Parathyroid adenoma (tissue), 2 donors: ENCODE data around the gene GSC2.

ENCODE experiments used
- H2AFZ ChIP-seq: fragments of 300-600 bp; sonication (generic); one replicate; pipeline ENCODE4 v1.7.0; 2017; ENCODE audit warnings: antibody characterized with exemption, mild to moderate bottlenecking
- H3K27ac ChIP-seq: fragments of 300-600 bp; sonication (generic); one replicate; pipeline ENCODE4 v1.7.0; 2017
- H3K27me3 ChIP-seq: fragments of 300-600 bp; sonication (generic); one replicate; pipeline ENCODE4 v1.7.0; 2017; ENCODE audit warnings: low read length; ENCODE audit not compliant: control insufficient read depth, insufficient read depth
- H3K36me3 ChIP-seq: fragments of 300-600 bp; sonication (generic); one replicate; pipeline ENCODE4 v1.7.0; 2017; ENCODE audit warnings: low read length; ENCODE audit not compliant: control insufficient read depth, insufficient read depth
- H3K4me1 ChIP-seq: fragments of 300-600 bp; sonication (generic); one replicate; pipeline ENCODE4 v1.7.0; 2017; ENCODE audit warnings: control low read depth
- H3K4me2 ChIP-seq: fragments of 300-600 bp; sonication (generic); one replicate; pipeline ENCODE4 v1.7.0; 2017; ENCODE audit warnings: low read length
- H3K4me3 ChIP-seq: fragments of 300-600 bp; sonication (generic); one replicate; pipeline ENCODE4 v1.7.0; 2017; ENCODE audit warnings: low read depth, low read length
- H3K79me2 ChIP-seq: fragments of 300-600 bp; sonication (generic); one replicate; pipeline ENCODE4 v1.7.0; 2017; ENCODE audit warnings: control low read depth
- H3K9ac ChIP-seq: fragments of 300-600 bp; sonication (generic); one replicate; pipeline ENCODE4 v1.7.0; 2017; ENCODE audit warnings: mild to moderate bottlenecking
- H3K9me3 ChIP-seq: fragments of 300-600 bp; sonication (generic); one replicate; pipeline ENCODE4 v1.7.0; 2017; ENCODE audit warnings: low read length; ENCODE audit not compliant: control insufficient read depth
- TF ChIP-seq, protein P1 (sequence below): fragments of 300-600 bp; sonication (generic); IDR thresholded peaks from one replicate; pipeline ENCODE4 v1.7.0; 2017; ENCODE audit warnings: antibody characterized with exemption, mild to moderate bottlenecking
- donor health status: primary hyperparathyroidism.

GSC2 gene

DNA sequence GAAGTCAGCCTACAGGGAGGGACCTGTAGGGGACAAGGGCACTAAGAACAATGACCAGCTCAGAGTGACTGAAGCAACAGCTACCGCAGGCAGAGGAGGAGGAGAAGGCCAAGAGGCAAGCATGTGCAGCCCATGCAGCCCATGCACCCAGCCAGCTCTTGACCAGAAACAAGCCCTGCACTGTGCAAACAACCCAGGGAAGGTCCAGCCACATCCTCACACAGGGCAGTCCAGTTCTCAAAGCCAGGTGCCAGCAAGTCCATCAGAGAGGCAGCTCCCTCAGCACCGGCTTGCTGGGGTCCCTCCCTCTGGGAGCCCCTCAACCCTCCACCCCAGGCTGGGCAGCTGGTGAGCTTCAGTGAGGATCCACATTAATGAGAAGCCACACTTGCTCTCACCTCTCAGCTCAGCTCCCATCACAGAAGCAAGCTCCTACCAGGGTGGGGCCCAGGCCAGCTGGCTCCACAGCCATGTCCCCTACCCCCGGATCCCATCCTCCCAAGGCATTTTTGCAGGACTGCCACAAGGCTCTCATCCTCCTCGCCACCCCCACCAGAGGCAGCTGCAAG is 35.0 kb downstream of the GSC2 start:
- Histone ChIP-seq H2AFZ (no peak overlapping the region), H3K27me3 (no peaks in the 10 kb centered on the region), H3K9ac (no peak overlapping the region), H3K36me3 (no peaks in the 10 kb centered on the region), H3K9me3 (no peaks in the 10 kb centered on the region), H3K27ac (no peak overlapping the region), H3K4me1 (peaks cover 3% of the 10 kb centered on the region), H3K4me2 (no peak overlapping the region), H3K79me2 (peaks cover 58% of the 10 kb centered on the region), H3K4me3 (no peak overlapping the region)
- TF ChIP-seq, protein P1, sequence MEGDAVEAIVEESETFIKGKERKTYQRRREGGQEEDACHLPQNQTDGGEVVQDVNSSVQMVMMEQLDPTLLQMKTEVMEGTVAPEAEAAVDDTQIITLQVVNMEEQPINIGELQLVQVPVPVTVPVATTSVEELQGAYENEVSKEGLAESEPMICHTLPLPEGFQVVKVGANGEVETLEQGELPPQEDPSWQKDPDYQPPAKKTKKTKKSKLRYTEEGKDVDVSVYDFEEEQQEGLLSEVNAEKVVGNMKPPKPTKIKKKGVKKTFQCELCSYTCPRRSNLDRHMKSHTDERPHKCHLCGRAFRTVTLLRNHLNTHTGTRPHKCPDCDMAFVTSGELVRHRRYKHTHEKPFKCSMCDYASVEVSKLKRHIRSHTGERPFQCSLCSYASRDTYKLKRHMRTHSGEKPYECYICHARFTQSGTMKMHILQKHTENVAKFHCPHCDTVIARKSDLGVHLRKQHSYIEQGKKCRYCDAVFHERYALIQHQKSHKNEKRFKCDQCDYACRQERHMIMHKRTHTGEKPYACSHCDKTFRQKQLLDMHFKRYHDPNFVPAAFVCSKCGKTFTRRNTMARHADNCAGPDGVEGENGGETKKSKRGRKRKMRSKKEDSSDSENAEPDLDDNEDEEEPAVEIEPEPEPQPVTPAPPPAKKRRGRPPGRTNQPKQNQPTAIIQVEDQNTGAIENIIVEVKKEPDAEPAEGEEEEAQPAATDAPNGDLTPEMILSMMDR: no peak

DNA sequence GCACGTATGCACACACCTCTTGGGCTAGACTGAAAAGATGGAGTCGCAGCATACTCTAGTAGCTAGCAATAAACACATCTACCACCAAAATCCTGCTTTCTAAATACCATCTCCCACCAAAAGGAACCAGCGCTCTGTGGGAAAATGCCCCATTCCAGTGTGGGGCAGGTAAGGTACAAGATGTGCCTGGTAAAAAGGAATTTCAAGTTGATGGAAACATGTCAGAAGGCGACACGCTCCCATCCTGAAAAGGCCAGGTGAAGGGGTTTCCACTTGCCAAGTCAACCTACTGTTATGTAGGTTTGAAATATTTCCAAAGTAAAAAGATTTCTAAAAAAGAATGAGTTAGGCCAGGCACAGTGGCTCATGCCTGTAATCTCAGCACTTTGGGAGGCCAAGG is 36.7 kb downstream of the GSC2 start:
- Histone ChIP-seq H3K9ac (no peak overlapping the region), H3K27me3 (no peaks in the 10 kb centered on the region)

DNA sequence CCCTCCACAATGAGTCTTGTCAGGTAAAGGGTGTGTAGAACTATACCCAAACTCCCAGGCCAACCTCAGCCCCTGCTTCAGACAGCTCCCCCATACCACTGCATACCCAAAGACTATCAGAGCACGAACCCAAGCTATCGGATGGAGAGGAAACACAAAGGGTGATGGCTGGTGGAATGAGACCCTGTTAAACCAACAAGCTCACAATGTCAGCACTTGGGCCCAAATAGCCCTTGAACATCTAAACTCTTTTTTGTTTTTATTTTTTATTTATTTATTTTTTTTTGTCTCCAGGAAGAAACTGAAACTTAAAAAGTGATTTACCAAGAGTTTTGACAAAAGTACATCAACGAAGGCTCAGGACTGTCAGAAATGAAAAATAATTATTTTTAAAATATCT is 38.5 kb downstream of the GSC2 start:
- TF ChIP-seq, protein P1: no peak
- Histone ChIP-seq H3K27ac (no peak overlapping the region), H2AFZ (no peak overlapping the region), H3K79me2 (peaks cover 44% of the 10 kb centered on the region), H3K27me3 (no peaks in the 10 kb centered on the region), H3K4me3 (no peak overlapping the region), H3K9me3 (no peaks in the 10 kb centered on the region), H3K36me3 (no peaks in the 10 kb centered on the region), H3K9ac (no peak overlapping the region), H3K4me2 (no peak overlapping the region), H3K4me1 (no peaks in the 10 kb centered on the region)

More for the DNA sequence above, 36.7 kb downstream of the GSC2 start:
- Histone ChIP-seq H3K4me1 (peaks cover 3% of the 10 kb centered on the region), H2AFZ (no peak overlapping the region), H3K9me3 (no peaks in the 10 kb centered on the region), H3K36me3 (no peaks in the 10 kb centered on the region), H3K27ac (no peak overlapping the region), H3K4me2 (no peak overlapping the region), H3K79me2 (peaks cover 49% of the 10 kb centered on the region), H3K4me3 (no peak overlapping the region)
- TF ChIP-seq, protein P1: no peak

DNA sequence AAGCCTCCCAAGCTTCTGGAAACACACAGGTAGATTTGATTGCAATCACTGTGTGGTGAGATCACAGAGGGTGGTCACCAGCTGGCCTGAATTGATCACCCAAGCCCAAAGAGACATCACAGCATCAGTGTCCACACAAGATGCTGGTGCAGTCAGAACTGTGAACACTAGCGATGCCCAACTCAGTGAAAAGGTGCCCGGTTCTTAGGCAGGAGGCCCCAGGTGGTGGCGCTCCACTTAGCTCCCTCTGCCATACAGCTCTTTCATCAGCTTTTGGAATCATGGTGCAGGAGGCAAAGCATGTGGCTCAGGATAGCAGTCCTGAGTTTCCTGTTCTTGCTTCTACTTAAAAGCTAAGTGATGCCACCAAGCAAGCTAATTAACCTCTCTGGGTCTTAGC is 39.0 kb downstream of the GSC2 start:
- Histone ChIP-seq H3K27ac (no peak overlapping the region), H3K27me3 (no peaks in the 10 kb centered on the region), H3K4me1 (no peaks in the 10 kb centered on the region)

DNA sequence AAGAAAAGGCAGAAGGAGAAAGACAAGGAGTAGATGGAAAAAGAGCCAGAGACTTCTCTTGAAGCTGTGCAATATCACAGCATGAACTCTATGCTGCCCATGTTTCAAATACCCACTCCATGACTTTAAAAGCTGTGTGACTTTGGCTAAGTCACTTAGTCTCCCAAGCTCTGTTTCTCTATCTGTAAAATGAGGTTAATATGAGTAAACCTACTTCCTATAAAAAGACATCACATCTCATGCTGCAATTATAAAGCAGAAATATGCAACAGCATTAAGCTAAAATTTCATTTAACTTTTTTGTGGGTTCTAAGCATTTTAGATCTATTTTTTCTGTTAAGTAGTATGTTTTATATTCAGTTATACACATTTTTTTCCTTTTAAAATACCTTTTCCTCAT is 39.4 kb downstream of the GSC2 start:
- peaks cover 35% of the 10 kb centered on the region for H3K79me2 ChIP-seq
- H3K36me3 ChIP-seq: no peaks in the 10 kb centered on the region
- H3K4me2 ChIP-seq: no peak overlapping the region
- no peak overlapping the region for H2AFZ ChIP-seq
- no peaks in the 10 kb centered on the region for H3K27me3 ChIP-seq
- no peak overlapping the region for H3K9ac ChIP-seq
- H3K9me3 ChIP-seq: no peaks in the 10 kb centered on the region
- TF ChIP-seq, protein P1: no peak
- H3K4me1 ChIP-seq: no peaks in the 10 kb centered on the region
- H3K4me3 ChIP-seq: no peak overlapping the region
- no peak overlapping the region for H3K27ac ChIP-seq

More for the DNA sequence above, 39.0 kb downstream of the GSC2 start:
- TF ChIP-seq, protein P1: no peak
- no peak overlapping the region for H3K4me2 ChIP-seq
- H3K9ac ChIP-seq: no peak overlapping the region
- no peak overlapping the region for H3K4me3 ChIP-seq
- no peaks in the 10 kb centered on the region for H3K9me3 ChIP-seq
- no peak overlapping the region for H2AFZ ChIP-seq
- H3K36me3 ChIP-seq: no peaks in the 10 kb centered on the region
- H3K79me2 ChIP-seq: peaks cover 40% of the 10 kb centered on the region
